OCI-M2 (cell line): ENCODE results near the gene LRP3.
"Not testable (repeated sequence)": the region's sequence is repeated elsewhere in the genome, so short reads cannot be mapped to it uniquely, and the experiment has no call there.

ENCODE experiments used
- DNase-seq: peaks from one replicate; lab custom pipeline; 2025; ENCODE audit not compliant: unreplicated experiment; lab: John Stamatoyannopoulos, UW

The LRP3 gene, protein sequence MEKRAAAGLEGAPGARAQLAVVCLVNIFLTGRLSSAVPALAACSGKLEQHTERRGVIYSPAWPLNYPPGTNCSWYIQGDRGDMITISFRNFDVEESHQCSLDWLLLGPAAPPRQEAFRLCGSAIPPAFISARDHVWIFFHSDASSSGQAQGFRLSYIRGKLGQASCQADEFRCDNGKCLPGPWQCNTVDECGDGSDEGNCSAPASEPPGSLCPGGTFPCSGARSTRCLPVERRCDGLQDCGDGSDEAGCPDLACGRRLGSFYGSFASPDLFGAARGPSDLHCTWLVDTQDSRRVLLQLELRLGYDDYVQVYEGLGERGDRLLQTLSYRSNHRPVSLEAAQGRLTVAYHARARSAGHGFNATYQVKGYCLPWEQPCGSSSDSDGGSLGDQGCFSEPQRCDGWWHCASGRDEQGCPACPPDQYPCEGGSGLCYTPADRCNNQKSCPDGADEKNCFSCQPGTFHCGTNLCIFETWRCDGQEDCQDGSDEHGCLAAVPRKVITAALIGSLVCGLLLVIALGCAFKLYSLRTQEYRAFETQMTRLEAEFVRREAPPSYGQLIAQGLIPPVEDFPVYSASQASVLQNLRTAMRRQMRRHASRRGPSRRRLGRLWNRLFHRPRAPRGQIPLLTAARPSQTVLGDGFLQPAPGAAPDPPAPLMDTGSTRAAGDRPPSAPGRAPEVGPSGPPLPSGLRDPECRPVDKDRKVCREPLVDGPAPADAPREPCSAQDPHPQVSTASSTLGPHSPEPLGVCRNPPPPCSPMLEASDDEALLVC

DNA sequence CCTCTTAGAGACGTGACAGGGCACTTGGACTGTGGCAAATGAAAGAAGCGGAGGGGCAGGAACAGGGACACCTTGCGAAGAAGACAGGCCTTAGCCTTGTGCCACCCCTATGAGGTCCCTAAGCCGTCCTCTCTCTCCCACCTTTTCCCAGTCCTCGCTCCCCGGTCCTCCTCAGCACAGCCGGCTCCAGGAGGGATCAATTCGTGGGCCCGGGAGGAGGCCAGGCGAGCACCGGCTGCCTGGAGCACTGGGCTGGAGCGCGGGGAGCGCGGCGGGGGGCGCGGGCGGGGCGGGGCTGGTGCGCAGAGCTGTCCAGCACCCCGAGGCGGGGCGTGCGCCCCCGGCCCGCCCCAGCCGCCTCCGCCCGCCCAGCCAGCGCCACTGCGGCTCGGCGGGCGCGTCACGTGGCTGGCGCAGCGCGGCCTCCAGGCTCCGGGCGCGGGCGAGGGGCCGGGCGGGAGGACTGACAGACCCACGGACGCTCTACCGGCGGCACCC, at the start of gene LRP3:
Gene LRP3 (plus strand): TSS at position 466 of the 498 bp plus-strand sequence. CDS start 456 bp downstream, outside the sequence.
- DNase-seq: no peak

DNA sequence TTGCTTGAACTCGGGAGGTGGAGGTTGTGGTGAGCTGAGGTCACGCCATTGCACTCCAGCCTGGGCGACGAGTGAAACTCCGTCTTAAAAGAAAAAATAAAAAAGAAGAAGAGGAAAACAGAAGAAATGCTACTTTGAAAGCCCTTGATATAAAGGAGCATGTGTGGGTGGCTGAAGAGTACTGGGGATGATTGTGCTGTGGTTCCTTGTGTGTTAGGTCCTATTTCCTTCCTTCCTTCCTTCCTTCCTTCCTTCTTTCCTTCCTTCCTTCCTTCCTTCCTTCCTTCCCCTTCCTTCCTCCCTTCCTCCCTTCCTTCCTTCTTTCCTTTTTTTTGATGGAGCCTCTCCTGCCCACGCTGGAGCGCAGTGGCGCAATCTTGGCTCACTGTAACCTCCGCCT, 47.9 kb upstream of the LRP3 start:
- DNase-seq: no peak

DNA sequence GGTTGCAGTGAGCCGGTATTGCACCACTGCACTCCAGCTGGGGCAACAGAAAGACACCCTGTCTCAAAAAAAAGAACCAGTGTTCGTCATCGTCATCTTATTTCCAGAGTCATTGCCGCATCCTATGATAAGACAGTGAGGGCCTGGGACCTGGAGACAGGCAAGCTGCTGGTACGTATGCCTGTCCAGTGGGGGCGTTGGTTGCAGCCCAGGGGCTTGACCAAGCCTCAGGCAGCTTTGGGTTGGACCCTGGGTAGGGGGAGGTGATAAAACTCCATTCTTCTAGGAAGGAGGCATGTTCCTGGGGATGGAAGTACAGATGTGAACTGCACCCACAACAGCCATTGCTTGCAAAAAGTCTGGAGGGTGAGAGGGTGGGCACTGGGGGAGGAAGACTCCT, 46.6 kb upstream of the LRP3 start:
- DNase-seq: no peak

DNA sequence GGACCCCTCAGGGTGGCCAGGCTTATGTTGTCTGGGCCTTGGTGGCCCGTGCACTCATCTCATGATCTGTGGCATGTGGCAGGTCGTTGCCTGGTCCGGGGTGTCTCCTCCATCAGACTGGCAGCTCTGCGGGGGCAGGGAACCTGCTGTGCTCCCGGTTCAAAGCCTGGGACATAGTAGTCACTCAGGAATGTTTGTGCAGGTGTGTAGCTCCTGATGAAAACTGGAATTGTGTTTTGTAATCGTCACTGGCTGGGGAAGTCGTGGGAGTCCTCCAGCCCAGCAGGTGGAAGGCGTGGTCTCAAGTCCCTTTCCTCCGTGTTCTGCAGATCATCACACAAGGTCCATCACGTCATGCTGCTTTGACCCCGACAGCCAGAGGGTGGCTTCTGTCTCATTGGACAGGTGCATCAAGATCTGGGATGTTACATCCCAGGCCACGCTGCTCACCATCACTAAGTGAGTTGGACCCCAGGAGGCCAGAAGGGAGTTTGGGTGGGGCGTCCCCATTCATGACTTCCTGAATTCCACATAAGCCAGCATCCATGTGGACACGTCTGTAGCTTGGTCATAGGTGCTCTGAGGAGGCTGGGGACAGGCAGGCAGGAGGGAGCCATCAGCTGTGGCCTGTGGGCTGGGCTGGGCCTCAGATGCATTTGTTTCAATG, 43.1 kb upstream of the LRP3 start:
- DNase-seq: no peak

DNA sequence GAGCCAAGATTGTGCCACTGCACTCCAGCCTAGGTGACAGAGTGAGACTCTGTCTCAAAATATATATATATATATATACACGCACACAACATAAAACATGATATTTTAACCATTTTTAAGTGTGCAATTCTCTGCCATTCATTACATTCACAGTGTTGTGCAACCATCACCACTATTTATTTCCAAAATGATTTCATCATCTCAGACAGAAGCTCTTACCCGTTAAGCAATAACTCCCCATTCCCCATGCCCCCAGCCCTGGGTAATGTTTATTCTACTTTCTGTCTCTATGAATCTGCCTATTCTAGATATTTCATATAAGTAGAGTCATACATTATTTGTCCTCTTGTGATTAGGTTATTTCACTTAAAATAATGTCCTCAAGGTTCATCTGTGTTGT, 42.0 kb upstream of the LRP3 start:
- no peak for DNase-seq

DNA sequence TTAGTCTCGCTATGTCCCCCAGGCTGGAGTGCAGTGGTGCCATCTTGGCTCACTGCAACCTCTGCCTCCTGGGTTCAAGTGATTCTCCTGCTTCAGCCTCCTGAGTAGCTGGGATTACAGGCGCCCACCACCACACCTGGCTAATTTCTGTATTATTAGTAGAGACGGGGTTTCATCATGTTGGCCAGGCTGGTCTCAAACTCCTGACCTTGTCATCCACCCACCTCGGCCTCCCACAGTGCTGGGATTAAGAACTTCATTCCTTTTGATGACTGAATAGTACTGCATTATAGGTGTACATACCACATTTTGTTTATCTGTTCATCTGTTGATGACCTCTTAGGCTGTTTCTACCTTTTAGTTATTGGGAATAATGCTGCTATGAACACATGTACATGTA, 41.5 kb upstream of the LRP3 start:
- not testable (repeated sequence) for DNase-seq

DNA sequence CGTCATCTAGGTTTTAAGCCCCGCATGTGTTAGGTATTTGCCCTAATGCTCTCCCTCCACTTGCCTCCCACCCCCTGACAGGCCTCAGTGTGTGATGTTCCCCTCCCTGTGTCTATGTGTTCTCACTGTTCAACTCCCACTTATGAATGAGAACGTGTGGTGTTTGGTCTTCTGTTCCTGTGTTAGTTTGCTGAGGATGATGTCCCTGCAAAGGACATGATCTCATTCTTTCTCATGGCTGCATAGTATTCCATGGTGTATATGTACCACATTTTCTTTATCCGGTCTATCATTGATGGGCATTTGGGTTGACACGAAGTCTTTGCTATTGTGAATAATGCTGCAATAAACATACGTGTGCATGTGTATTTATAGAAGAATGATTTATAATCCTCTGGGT, 39.8 kb upstream of the LRP3 start:
- DNase-seq: not testable (repeated sequence)

DNA sequence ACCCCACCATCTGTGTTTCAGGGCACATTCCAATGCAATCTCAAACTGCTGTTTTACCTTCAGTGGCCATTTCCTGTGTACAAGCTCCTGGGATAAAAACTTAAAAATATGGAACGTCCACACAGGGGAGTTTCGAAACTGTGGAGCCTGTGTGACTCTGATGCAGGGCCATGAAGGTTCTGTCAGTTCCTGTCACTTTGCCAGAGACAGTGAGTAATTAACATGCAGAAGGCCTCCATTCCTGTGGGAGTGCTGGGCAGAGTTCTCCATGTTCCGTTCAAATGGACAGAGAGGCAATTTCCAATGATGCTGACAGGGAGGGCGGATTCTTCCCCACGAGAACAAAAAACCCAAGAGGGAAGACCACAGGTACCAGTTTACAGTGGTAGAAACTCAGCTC, 37.8 kb upstream of the LRP3 start:
- no peak for DNase-seq

DNA sequence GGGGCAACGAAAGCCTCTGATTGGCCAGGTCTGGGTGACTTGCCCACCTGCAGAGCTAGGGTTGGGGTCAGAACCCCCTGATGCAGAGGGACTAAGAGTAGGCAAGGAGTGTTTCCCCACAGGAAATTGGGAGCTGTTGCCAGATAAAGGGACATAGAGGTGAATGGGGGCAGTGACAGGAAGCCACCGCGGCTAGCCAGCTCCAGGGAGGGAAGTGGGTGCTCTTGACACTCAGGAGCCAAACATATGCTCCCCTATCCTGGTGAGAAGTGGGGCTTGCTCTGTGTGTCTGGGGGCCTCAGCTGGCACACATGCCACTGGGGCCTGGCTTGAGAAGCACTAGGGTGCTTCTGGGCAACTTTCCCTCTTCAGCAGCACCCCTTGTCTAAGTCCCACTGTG, 36.2 kb upstream of the LRP3 start:
- DNase-seq: no peak

DNA sequence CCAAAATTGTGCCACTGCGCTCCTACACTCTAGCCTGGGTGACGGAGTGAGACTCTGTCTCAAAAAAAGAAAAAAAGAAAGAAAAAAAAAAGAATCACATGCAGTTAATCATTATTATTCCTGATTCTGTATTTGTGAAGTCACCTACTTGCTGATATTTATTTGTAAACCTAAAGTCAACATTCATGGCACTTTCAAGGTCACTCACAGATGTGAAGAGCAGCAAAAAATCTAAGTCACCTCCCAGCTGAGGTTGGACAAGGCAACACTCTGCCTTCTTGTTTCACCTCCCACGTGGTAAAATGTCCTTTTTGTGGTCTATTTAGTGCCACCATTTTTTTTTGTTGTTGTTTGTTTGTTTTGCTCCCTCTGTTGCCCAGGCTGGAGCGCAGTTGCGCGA, 35.8 kb upstream of the LRP3 start:
- DNase-seq: no peak

DNA sequence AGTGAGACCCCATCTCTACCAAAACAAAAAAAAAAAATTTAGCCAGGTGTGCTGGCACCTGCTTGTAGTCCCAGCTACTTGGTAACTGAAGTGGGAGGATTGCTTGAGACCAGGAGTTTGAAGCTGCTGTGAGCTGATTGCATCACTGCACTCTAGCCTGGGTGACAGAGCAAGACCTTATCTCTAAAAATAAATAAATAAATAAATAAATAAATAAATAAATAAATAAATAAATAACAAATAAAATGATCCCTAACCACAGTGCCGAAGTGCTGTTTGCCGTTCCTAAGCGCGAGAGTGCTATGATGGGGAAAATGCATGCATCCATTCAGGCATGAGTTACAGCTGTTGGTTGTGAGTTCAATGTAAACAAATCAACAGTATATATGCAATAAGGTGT, 35.0 kb upstream of the LRP3 start:
- DNase-seq: no peak

DNA sequence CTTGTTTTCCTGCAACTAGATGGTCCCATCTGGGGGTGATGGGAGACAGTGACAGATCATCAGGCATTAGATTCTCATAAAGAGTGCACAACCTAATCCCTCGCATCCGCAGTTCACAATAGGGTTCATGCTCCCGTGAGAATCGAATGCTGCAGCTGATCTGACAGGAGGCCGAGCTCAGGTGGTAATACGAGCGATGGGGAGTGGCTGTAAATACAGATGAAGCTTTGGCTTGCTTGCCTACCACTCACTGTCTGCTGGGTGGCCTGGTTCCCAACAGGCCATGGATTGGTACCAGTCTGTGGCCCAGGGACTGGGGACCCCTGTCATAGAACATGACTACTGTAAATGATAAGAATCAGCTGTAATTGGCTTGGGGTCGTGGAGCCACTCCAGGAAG, 34.2 kb upstream of the LRP3 start:
- no peak for DNase-seq

DNA sequence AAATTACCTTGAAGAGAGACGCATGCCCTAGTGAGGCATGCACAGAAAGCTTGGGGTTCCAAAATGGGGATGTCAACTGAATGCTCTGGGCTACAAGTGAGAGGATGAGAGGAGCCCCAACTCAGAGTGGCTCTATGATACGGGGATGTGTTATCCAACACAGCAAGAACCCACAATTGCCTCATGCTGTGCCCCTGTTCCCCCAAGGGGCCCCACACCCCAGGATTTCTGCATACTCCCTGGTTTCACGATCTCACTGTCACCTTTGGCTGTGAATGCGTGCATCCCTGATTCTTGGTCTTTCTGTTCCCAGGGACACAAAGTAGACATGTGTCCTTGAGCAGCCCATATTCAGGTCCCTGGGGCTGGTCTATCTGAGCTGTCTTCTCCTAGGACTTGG, 32.9 kb upstream of the LRP3 start:
- DNase-seq: no peak

DNA sequence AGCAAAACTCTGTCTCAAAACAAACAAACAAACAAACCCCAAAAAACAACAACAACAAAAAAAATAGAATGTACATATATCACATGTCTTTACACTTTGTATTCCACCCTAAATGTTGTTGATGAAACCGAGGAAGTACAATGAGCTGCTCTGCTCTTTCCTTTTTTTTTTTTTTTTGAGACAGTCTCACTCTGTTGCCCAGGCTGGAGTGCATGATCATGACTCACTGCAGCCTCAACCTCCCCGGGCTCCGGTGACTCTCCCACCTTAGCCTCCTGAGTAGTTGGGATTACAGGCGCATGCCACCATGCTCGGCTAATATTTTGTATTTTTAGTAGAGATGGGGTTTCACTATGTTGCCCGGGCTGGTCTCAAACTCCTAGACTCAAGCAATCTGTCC, 30.6 kb upstream of the LRP3 start:
- no peak for DNase-seq

DNA sequence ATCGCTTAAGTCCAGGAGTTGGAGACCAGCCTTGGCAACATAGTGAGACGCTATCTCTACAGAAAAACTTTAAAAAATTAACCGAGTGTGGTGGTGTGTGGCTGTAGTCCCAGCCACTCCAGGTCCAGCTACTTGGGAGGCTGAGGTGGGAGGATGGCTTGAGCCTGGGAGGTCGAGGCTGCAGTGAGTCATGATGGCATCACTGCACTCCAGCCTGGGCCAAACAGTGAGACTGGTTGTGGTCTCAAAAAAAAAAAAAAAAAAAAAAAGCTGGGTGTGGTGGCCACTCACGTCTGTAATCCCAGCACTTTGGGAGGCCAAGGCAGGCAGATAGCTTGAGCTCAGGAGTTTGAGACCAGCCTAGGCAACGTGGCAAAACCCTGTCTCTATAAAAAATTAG, 28.1 kb upstream of the LRP3 start:
- not testable (repeated sequence) for DNase-seq

DNA sequence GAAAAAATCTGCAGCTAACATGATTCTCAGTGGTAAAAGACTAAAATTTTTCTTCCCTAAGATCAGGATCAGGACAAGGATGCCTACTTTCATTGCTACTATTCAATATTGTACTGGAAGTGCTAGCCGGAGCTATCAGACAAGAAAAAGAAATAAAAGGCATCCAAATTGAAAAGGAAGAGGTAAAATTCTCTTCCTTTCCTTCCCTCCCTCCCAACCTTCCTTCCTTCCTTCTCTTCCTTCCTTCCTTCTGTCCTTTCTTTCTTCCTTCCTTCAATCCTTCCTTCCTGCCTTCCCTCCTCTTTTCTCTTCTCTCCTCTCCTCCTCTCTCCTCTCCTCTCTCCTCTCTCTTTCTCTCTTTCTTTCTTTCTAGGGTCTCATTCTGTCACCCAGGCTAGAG, 26.7 kb upstream of the LRP3 start:
- no peak for DNase-seq

DNA sequence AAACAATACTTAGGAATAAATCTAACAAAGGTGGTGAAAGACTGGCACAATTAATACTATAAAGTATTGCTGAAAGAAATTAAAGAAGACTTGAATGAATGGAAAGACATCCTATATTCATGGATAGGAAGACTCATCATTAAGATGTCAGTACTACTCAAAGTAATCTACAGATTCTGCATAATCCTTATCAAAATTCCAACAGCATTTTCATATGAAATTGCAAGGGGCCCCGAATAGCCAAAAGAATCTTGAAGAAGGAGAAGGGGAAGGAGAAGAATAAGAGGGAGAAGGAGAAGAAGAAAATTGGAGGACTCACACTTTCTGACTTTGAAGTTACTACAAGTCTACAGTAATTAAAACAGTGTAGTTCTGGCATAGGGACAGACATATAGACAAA, 25.6 kb upstream of the LRP3 start:
- DNase-seq: no peak

DNA sequence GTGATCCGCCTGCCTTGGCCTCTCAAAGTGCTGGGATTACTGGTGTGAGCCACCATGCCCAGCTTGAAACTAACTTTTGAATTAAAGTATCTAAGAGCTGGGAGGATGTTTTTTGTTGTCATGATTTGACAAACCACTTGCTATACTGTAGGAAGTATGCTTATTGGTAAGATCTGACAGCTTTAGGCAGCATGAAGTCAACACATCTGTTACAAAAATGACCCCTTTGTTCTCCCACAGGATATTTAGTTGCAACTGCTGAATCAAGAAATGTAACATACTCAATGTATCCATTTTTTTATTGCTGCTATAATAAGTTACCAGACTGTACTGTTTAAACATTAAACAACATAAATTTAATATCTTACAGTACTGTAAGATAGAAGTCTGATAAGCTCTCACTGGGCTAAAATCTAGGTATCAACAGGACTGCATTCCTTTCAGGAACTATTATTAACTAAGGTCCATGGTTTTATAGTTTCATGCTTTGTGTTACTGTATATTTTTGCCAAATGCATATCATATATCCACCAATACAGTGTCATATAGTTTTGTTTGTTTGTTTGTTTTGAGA, 22.8 kb upstream of the LRP3 start:
- no peak for DNase-seq

DNA sequence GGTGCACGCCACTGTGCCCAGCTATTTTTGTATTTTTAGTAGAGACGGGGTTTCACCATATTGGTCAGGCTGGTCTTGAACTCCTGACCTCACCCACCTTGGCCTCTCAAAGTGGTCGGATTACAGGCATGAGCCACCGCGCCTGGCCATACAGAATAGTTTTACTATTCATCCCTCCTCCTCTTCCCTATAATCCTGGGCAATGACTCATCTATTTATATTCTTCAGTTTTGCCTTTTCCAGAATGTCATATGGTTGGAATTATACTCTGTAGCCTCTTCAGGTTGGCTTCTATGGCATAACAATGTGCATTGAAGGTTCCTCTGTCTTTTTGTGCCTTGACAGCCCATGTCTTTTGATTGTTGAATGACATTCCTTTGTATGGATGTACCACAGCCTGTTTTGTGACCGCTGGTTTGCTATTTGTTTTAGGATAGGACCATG, 22.2 kb upstream of the LRP3 start:
- DNase-seq: no peak

DNA sequence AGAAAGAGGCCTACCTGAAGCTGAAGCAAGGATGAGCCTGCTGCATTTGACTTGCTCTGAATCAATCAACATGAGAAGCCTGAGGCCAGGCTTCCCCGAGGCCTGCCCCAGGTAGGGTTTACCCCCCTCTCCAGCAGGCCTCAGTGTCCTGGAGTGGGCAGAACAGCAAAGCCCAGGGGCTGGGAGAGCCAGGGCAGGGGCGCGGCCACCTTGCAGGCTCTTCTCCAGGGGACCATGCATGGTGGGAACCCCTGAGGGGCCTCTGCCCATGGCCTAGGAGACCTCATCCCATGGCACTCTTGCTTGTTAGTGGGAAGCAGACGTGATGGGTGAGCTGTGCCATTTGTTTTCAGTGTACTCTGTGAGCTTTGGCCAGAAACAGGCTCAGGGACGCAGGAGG, 19.9 kb upstream of the LRP3 start:
- DNase-seq: no peak

DNA sequence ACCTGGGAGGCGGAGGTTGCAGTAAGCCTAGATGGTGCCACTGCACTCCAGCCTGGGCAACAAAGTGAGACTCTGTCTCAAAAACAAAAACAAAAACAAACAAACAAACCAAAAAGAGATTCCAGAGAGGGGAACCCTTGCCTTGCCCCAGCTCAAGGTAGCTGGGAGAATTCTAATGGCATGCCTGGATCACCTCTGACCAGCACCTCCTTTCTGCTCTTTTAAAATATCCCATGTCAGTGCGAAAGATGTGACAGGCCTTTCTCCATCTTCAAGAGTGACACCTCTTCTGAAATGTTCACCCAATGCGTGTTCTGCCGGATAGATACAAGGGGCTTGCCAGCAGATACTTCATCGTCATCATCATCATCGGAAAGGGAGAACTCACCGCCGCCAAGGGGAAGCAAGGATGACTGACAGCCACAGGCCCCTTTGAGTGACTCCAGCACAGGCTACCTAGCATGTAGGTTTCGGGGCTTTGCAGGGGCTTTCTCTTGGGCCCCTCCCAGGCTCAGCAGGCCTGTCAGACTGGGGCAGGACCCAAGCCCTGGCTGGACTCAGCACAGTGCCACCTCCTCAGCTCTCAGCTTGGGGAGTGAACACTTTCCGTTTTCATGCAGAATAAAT, 18.9 kb upstream of the LRP3 start:
- no peak for DNase-seq
